Smooth muscle cell (in vitro differentiated cells): Measurements from ENCODE around the gene TOMM20L. TPM values are rescaled to one million over a fixed set of nuclear protein-coding genes. Genes with fewer than 3 reads are reported as not detected.

Experiments used
- DNase-seq: peaks from one replicate; lab custom pipeline; 2025; ENCODE audit not compliant: unreplicated experiment; lab: John Stamatoyannopoulos, UW
- H2AFZ ChIP-seq: fragments of 200-600 bp; sonication (generic); 2 replicates; pipeline ENCODE4 v1.6.0; 2016; ENCODE audit warnings: antibody characterized with exemption, low read depth, mild to moderate bottlenecking
- H3F3A ChIP-seq: fragments of 200-600 bp; sonication (generic); 2 replicates; pipeline ENCODE4 v1.6.0; 2017; ENCODE audit warnings: antibody characterized with exemption, low read depth
- H3K27ac ChIP-seq: fragments of 200-600 bp; sonication (generic); 2 replicates; pipeline ENCODE4 v1.5.1; 2016; ENCODE audit warnings: low read depth, mild to moderate bottlenecking
- H3K27me3 ChIP-seq: fragments of 200-600 bp; sonication (generic); 2 replicates; pipeline ENCODE4 v1.6.1; 2016; ENCODE audit warnings: low read depth, mild to moderate bottlenecking
- H3K36me3 ChIP-seq: fragments of 200-600 bp; sonication (generic); 2 replicates; pipeline ENCODE4 v1.5.1; 2016; ENCODE audit warnings: low read depth
- H3K4me1 ChIP-seq: fragments of 200-600 bp; sonication (generic); 2 replicates; pipeline ENCODE4 v1.5.1; 2016; ENCODE audit warnings: low read depth
- H3K4me2 ChIP-seq: fragments of 200-600 bp; sonication (generic); 2 replicates; pipeline ENCODE4 v1.6.0; 2016; ENCODE audit warnings: mild to moderate bottlenecking
- H3K4me3 ChIP-seq: fragments of 200-600 bp; sonication (generic); 2 replicates; pipeline ENCODE4 v1.5.1; 2016; ENCODE audit warnings: mild to moderate bottlenecking
- H3K79me2 ChIP-seq: fragments of 200-600 bp; sonication (generic); 2 replicates; pipeline ENCODE4 v1.6.0; 2016; ENCODE audit warnings: low read depth, mild to moderate bottlenecking
- H3K9ac ChIP-seq: fragments of 200-600 bp; sonication (generic); 2 replicates; pipeline ENCODE4 v1.6.0; 2016; ENCODE audit warnings: low read depth
- H3K9me3 ChIP-seq: fragments of 200-600 bp; sonication (generic); replicated peaks from 2 replicates; pipeline ENCODE4 v1.5.1; 2016; ENCODE audit warnings: low read depth
- H4K20me1 ChIP-seq: fragments of 200-600 bp; sonication (generic); 2 replicates; pipeline ENCODE4 v1.6.0; 2016; ENCODE audit warnings: low read depth
- CTCF ChIP-seq: fragments of 200-600 bp; sonication (generic); IDR thresholded peaks from 2 replicates; pipeline ENCODE4 v1.5.1; 2017; ENCODE audit warnings: borderline replicate concordance, mild to moderate bottlenecking, antibody characterized with exemption; ENCODE audit not compliant: insufficient read depth, poor library complexity, severe bottlenecking
- WGBS: methylation state at CpG from one replicate; pipeline ENCODE4 v1.1.7; 2016; ENCODE audit warnings: low lambda C conversion rate; 5-methylcytosine and 5-hydroxymethylcytosine counted together
- polyA plus RNA-seq: library from polyadenylated mRNA; unstranded; fragments of >200 nt; fragmentation: Nextera tagmentation; extraction: Ambion mirVana; gene quantifications from 2 replicates; pipeline ENCODE4 v1.2.1, GENCODE V29; 2016
- total RNA-seq: library from RNA; depleted of rRNA; stranded (reverse); fragments of >200 nt; gene quantifications from 2 replicates; pipeline ENCODE4 v1.2.3, GENCODE V29; 2014

Gene TOMM20L
- total and polyA plus RNA-seq, 2 experiments from 2014 or later: not detected

GRCh38 chr14:58426670-58427280 lies 31.0 kb downstream of the TOMM20L start:
- H3K9me3 ChIP-seq: no peaks in the 10 kb centered on the region

GRCh38 chr14:58427281-58428117 lies 31.8 kb downstream of the TOMM20L start, which contains the start of the genes KIAA0586 and TIMM9:
TSS of gene KIAA0586 (plus strand) at chr14:58427719. CDS start at chr14:58428265, 546 bp downstream.
TSS of gene TIMM9 (minus strand) at chr14:58427531. CDS start at chr14:58411945, 15,586 bp downstream.
- no peaks in the 10 kb centered on the region for H4K20me1 ChIP-seq
- H2AFZ ChIP-seq: peak within 1 kb of the TSS; percentile 98
- H3F3A ChIP-seq: peaks cover 6% of the 10 kb centered on the region
- peak within 1 kb of the TSS; percentile 95 for H3K4me2 ChIP-seq
- peaks cover 18% of the 10 kb centered on the region for H3K4me1 ChIP-seq
- peak within 1 kb of the TSS; percentile 95 for H3K27ac ChIP-seq
- TF ChIP-seq CTCF: no peak
- H3K27me3 ChIP-seq: no peaks in the 10 kb centered on the region
- H3K4me3 ChIP-seq: peak within 1 kb of the TSS; percentile 95
- peak; percentile 74 for DNase-seq
- H3K9me3 ChIP-seq: no peaks in the 10 kb centered on the region
- peak within 1 kb of the TSS; percentile 92 for H3K9ac ChIP-seq
- peaks cover 45% of the 10 kb centered on the region for H3K79me2 ChIP-seq
- WGBS: under 1% methylated on average over 33 of the region's 33 CpGs
- H3K36me3 ChIP-seq: no peaks in the 10 kb centered on the region

More at GRCh38 chr14:58426670-58427280, 31.0 kb downstream of the TOMM20L start:
- Histone ChIP-seq H4K20me1 (no peaks in the 10 kb centered on the region), H3K79me2 (peaks cover 45% of the 10 kb centered on the region), H2AFZ (peak overlapping the region; percentile 98), H3K4me1 (peaks cover 18% of the 10 kb centered on the region), H3K4me2 (peak overlapping the region; percentile 95), H3K27ac (peak overlapping the region; percentile 95), H3K9ac (peak overlapping the region; percentile 92), H3K36me3 (no peaks in the 10 kb centered on the region), H3K27me3 (no peaks in the 10 kb centered on the region), H3K4me3 (peak overlapping the region; percentile 95), H3F3A (peaks cover 6% of the 10 kb centered on the region)
- DNase-seq: peak; percentile 8
- 1% methylated on average over 35 of the region's 35 CpGs for WGBS
- TF ChIP-seq CTCF: no peak

- Histone ChIP-seq H3F3A (peaks cover 6% of the 10 kb centered on the region), H3K36me3 (no peaks in the 10 kb centered on the region), H3K4me3 (peak overlapping the region; percentile 95), H4K20me1 (no peaks in the 10 kb centered on the region), H3K4me2 (peak overlapping the region; percentile 95), H3K27ac (peak overlapping the region; percentile 95), H3K27me3 (no peaks in the 10 kb centered on the region), H2AFZ (peak overlapping the region; percentile 85), H3K4me1 (peaks cover 18% of the 10 kb centered on the region), H3K9me3 (no peaks in the 10 kb centered on the region), H3K79me2 (peaks cover 45% of the 10 kb centered on the region), H3K9ac (peak overlapping the region; percentile 82)
- WGBS: 1% methylated on average over 10 of the region's 10 CpGs
- no peak for TF ChIP-seq CTCF
- DNase-seq: no peak
These were observed 32.5 kb downstream of the TOMM20L start for GRCh38 chr14:58428118-58428683.
